ENCODE results near the gene SCEL.

SCEL gene

GRCh38 chr13:77521595-77522367 is 13.7 kb upstream of the SCEL start:
- no peak for DNase-seq (ENCODE audit: low read depth)

- DNase-seq (ENCODE audit: low read depth), result no peak
These were observed 13.1 kb upstream of the SCEL start for GRCh38 chr13:77522444-77522843.

GRCh38 chr13:77523386-77523785 is 12.1 kb upstream of the SCEL start:
- no peak for DNase-seq (ENCODE audit: low read depth)

- no peak for DNase-seq (ENCODE audit: low read depth)
These were observed 11.4 kb upstream of the SCEL start for GRCh38 chr13:77523834-77524728.

GRCh38 chr13:77528414-77528813 is 7.1 kb upstream of the SCEL start:
- no peak for DNase-seq (ENCODE audit: low read depth)

- no peak for DNase-seq (ENCODE audit: low read depth)
These were observed 6.5 kb upstream of the SCEL start for GRCh38 chr13:77528834-77529500.

- no peak for DNase-seq (ENCODE audit: low read depth)
These were observed 6.0 kb upstream of the SCEL start for GRCh38 chr13:77529501-77529840.

- no peak for DNase-seq (ENCODE audit: low read depth)
These were observed 4.6 kb upstream of the SCEL start for GRCh38 chr13:77530875-77531274.

GRCh38 chr13:77532983-77533382 is 2.5 kb upstream of the SCEL start:
- no peak for DNase-seq (ENCODE audit: low read depth)

GRCh38 chr13:77533875-77534788 is 1.4 kb upstream of the SCEL start:
- DNase-seq (ENCODE audit: low read depth), result no peak

- no peak for DNase-seq (ENCODE audit: low read depth)
These were observed 852 bp downstream of the SCEL start for GRCh38 chr13:77536358-77536757.

GRCh38 chr13:77537289-77537919 is 1.9 kb downstream of the SCEL start:
- DNase-seq (ENCODE audit: low read depth), result no peak

GRCh38 chr13:77543711-77544110 is 8.2 kb downstream of the SCEL start:
- DNase-seq (ENCODE audit: low read depth), result no peak

- peak; percentile 35 for DNase-seq (ENCODE audit: low read depth)
These were observed 8.8 kb downstream of the SCEL start for GRCh38 chr13:77544355-77544754.

GRCh38 chr13:77544758-77545338 is 9.3 kb downstream of the SCEL start:
- no peak for DNase-seq (ENCODE audit: low read depth)

- no peak for DNase-seq (ENCODE audit: low read depth)
These were observed 10.3 kb downstream of the SCEL start for GRCh38 chr13:77545626-77546412.

GRCh38 chr13:77548095-77548494 is 12.6 kb downstream of the SCEL start:
- DNase-seq (ENCODE audit: low read depth), result no peak

- no peak for DNase-seq (ENCODE audit: low read depth)
These were observed 13.1 kb downstream of the SCEL start for GRCh38 chr13:77548594-77548993.

GRCh38 chr13:77554069-77554468 is 18.6 kb downstream of the SCEL start:
- DNase-seq (ENCODE audit: low read depth), result no peak

- no peak for DNase-seq (ENCODE audit: low read depth)
These were observed 19.7 kb downstream of the SCEL start for GRCh38 chr13:77555246-77555645.
